Measurements from ENCODE around the gene DARS1. TPM values are rescaled to one million over a fixed set of nuclear protein-coding genes. Genes with fewer than 3 reads are reported as not detected.

The DARS1 gene
- total RNA-seq, 4 donors from 2014 or later = 27.1 to 127 (median 62.1) TPM

DNA sequence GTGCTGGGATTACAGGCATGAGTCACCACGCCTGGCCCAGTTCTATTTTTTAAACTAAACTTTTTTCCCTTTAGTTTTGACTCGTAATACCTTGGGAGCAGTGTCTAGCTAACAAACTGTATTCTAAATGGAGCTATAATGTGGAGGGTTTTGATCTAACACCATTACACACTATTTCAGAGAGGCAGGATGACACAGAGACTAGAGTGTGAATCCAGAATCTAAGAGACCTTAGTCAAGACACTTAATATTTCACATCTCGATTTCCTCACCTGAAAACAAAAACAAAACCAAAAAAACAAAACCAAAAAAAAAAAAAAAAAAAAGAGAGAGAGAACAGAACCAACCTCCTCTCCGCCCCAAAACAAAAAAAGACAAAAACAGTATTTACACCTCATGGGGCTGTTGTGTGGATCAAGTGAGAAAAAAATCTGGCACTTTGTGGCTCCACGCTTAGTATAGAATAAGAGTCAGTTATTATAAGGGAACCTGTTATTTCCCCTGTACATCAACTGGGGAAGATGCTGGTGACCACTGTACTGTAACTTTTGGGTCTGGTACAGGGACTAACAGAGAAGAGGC, 31.3 kb downstream of the DARS1 start:
- no peak for DNase-seq
- no peaks in the 10 kb centered on the region for H3K27me3 ChIP-seq
- H3K4me3 ChIP-seq = no peak overlapping the region
- TF ChIP-seq, protein P1, sequence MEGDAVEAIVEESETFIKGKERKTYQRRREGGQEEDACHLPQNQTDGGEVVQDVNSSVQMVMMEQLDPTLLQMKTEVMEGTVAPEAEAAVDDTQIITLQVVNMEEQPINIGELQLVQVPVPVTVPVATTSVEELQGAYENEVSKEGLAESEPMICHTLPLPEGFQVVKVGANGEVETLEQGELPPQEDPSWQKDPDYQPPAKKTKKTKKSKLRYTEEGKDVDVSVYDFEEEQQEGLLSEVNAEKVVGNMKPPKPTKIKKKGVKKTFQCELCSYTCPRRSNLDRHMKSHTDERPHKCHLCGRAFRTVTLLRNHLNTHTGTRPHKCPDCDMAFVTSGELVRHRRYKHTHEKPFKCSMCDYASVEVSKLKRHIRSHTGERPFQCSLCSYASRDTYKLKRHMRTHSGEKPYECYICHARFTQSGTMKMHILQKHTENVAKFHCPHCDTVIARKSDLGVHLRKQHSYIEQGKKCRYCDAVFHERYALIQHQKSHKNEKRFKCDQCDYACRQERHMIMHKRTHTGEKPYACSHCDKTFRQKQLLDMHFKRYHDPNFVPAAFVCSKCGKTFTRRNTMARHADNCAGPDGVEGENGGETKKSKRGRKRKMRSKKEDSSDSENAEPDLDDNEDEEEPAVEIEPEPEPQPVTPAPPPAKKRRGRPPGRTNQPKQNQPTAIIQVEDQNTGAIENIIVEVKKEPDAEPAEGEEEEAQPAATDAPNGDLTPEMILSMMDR (IDR thresholded peaks at IDR 0.05) = no peak
- TF ChIP-seq POLR2A (IDR thresholded peaks at IDR 0.05) = no peak
- intact Hi-C loops (cut with DNase I; ENCODE audit: low total_unique reads) = no loop called here
- H3K27ac ChIP-seq = no peak overlapping the region
- H3K9me3 ChIP-seq = no peaks in the 10 kb centered on the region
- peaks cover 0 to 6% of the 10 kb centered on the region in 2 donors for H3K4me1 ChIP-seq
- no peaks in the 10 kb centered on the region for H3K36me3 ChIP-seq

DNA sequence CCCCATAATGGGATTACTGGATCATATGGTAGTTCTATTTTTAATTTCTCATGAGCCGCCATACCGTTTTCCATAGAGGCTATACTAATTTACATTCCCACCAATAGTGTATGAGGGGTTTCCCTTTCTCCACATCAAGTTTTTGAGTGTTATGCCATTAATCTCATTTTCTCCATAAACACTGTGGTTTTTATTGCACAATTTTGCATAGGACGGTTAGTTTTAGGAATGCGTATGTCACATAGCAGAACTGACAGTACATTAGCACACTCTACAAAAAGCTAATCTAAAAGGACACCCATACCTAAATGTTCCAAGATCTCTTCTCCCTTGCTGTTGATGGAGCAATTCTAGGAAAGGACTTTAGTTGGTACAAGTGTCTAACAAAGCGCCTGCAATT, 32.5 kb downstream of the DARS1 start:
- Histone ChIP-seq H3K9me3 (no peaks in the 10 kb centered on the region), H3K4me3 (no peak overlapping the region), H3K4me1 (peaks cover 0 to 6% of the 10 kb centered on the region in 2 donors), H3K27ac (no peak overlapping the region), H3K36me3 (no peaks in the 10 kb centered on the region), H3K27me3 (no peaks in the 10 kb centered on the region)
- intact Hi-C loops (cut with DNase I; ENCODE audit: low total_unique reads) = no loop called here
- TF ChIP-seq POLR2A (IDR thresholded peaks at IDR 0.05) = no peak
- TF ChIP-seq, protein P1 (IDR thresholded peaks at IDR 0.05) = no peak
- DNase-seq = no peak

DNA sequence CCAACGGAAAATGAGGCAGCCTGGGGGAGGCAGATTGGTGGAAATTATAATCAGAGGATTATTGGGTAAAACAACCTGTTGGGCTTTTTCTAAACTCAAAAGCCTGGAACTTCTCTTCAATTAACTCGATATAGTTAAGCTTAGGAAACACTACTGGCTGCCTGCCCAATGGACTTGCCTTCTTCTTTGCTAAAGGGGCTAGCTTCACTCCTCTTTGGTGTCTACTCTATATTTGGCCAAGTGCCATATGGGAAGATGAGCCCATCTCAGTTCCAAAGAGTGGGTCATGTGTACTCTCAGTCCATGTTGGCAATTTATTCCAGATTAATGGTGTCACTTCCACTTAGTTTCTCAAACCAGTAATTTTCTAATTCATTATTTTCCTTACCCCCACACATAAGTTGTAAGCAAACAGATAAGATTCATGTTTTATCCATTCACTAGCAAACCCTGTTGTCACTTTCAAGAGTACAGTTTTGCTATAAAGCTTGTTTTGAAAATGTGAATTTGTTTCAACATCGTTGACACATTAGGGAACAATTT, 34.3 kb downstream of the DARS1 start:
- H3K27me3 ChIP-seq = no peaks in the 10 kb centered on the region
- no peak overlapping the region for H3K4me3 ChIP-seq
- H3K4me1 ChIP-seq = peaks cover 0 to 6% of the 10 kb centered on the region in 2 donors
- no peak overlapping the region for H3K27ac ChIP-seq
- no peaks in the 10 kb centered on the region for H3K9me3 ChIP-seq
- no peak for TF ChIP-seq POLR2A (IDR thresholded peaks at IDR 0.05)
- TF ChIP-seq, protein P1 (IDR thresholded peaks at IDR 0.05) = no peak
- peak in 1 of 2 donors; percentile 20 for DNase-seq
- no peaks in the 10 kb centered on the region for H3K36me3 ChIP-seq
- intact Hi-C loops (cut with DNase I; ENCODE audit: low total_unique reads) = no loop called here

DNA sequence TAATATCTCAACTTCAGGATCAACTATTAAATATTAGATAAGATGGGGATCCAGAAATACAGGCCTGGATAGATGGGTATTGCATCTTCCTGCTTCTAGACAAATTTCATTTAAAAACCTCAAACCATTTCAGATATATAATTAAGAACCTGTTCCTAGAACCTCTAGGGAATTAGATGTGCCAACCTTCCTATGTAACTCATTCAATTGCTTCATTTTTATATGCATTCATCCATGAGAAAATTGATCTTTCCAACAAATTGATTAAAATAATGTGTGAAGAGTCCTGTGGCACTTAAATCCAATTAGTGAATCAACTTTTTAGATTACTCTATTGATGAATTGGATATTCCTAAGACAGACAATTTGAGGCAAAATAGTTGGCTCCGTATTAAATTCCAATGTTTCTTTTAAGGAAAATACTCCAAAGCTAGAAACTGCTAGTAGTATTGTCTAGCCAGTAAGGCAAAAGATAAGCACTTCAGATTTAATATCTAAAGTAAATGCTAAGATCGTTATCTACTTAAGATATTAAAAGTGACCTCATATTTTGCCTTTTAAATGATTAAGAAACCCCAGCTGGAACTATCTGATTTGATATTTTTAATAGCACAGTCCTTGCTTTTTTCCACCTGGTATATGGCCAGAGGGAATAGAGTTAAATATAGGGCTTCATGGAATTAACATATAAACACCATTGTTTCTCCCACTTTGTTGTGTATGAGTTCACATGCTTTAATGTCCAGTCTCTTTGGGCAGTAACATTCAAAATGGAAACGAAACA, 35.8 kb downstream of the DARS1 start:
- TF ChIP-seq, protein P1 (IDR thresholded peaks at IDR 0.05) = no peak
- TF ChIP-seq POLR2A (IDR thresholded peaks at IDR 0.05) = no peak
- Histone ChIP-seq H3K4me1 (peaks cover 0 to 6% of the 10 kb centered on the region in 2 donors), H3K4me3 (no peak overlapping the region), H3K36me3 (no peaks in the 10 kb centered on the region), H3K9me3 (no peaks in the 10 kb centered on the region), H3K27me3 (no peaks in the 10 kb centered on the region), H3K27ac (no peak overlapping the region)
- no peak for DNase-seq
- intact Hi-C loops (cut with DNase I; ENCODE audit: low total_unique reads) = no loop called here
